CD4-positive, alpha-beta T cell treated with Interleukin-4 for 1 hour (primary cell): Measurements from ENCODE around the gene PLAU.
"Not testable (repeated sequence)": the region's sequence is repeated elsewhere in the genome, so short reads cannot be mapped to it uniquely, and the experiment has no call there.

Experiments
- DNase-seq, 2 donors: peaks; one replicate each; pipeline ENCODE4 v3.0.0-alpha.2; 2020 to 2022

The PLAU gene

DNA sequence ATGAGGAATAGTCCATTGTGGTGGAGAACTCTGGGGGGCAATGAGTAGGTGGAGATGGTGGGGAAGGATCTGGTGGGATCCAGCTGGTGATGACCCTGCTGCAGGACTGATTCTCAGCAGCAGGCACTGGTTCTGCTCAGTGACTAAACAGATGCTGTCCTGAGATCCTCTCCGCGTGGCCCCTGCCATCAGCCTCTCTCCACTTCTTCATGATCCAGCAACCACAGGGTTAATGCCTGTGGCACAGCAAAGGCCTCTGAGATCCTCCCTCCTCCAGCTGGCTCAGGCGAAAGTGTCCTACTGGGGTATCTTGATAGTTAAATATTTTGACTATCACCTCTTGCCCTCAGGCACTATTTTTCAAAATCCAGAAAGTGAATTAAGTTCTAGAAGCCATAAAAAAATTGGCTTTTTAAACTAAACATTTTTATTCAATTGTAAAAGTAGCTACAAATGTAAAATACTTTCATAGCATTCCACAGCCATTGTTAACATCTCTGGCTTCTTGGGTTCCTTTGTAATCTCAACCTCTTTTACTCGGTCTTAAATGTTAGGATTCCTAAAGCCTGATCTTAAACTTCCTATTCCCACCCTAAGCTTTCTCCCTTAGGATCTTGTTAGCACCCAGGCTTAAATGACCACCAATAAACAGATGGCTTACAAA, 13.1 kb downstream of the PLAU start:
- DNase-seq: no peak

DNA sequence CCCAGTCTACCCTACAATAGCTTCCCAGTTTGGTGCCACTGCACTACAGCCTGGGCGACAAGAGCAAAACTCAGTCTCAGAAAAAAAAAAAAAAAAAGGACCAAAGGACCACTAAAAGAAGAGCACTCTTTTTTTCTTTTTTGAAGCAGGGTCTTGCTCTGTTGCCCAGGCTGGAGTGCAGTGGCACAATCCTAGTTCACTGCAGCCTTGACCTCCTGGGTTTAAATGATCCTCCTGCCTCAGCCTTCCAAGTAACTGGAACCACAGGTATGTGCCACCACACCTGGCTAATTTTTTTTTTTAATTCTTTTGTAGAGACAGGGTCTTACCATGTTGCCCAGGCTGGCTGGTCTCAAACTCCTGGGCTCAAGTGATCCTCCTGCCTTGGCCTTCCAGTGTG, 14.0 kb downstream of the PLAU start:
- DNase-seq: no peak

DNA sequence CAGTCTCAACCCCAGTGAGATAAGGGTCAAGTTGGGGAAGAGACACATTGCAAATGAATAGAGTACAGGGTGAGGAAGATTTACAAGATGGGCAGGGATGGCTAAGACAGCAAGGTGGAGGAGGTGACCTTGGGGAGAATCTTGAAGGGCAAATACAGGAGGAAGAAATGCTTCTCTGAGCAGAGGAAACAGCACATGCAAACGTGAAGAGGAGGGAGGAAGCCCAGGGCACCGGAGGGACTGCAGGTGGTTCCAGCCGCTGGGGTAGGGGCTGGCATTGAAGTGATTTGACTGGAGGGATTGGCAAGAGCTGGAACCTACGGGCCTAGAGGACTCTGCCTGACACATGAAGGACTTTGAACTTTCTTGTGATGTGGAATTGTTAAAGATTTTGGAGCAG, 14.6 kb downstream of the PLAU start:
- no peak for DNase-seq

DNA sequence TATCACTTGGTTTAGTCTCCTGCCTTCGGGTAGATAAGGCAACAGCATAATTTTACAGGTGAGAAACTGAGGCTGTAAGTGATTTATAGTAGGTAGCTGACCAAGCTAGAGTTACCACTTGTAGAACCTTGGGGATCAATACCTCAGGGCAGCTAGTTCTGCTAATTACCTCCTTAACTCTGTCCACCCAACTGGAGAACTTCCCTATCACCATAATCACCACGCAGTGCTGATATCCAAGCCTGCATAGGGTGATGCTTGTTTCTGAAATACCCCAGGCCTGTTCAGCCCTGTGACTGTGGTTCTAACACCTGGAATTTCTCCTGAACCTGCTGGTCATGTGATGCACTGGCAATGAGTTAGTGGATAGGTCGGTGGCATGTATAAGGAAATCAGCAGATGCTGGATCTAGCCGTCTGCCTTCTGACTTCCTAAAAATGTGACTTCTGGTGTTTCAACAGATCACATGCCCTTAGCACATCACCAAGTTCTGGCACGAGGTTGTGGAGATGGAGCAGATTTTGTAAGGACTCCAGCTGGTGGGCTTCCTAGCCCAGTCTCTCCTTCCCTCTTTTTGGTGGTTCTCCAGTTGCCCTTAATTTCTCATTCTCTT, 15.3 kb downstream of the PLAU start:
- peak in 1 of 2 donors; percentile 38 for DNase-seq

DNA sequence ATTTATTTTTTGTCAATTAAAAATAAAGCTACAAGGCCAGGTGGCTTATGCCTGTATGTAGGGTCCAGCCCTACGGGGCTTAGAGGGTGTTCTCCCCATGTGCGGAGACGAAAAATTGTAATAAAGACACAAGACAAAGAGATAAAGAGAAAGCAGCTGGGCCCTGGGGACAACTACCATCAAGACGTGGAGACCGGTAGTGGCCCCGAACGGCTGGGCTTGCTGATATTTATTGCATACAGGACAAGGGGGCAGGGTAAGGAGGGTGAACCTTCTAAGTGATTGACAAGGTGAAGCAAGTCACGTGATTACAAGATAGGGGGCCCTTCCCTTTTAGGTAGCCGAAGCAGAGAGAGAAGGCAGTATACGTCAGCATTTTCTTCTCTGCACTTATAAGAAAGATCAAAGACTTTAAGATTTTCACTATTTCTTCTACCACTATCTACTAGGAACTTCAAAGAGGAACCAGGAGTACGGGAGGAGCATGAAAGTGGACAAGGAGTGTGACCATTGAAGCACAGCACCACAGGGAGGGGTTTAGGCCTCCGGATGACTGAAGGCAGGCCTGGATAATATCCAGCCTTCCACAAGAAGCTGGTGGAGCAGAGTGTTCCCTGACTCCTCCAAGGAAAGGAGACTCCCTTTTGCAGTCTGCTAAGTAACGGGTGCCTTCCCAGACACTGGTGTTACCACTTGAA, 19.8 kb downstream of the PLAU start:
- not testable (repeated sequence) for DNase-seq

DNA sequence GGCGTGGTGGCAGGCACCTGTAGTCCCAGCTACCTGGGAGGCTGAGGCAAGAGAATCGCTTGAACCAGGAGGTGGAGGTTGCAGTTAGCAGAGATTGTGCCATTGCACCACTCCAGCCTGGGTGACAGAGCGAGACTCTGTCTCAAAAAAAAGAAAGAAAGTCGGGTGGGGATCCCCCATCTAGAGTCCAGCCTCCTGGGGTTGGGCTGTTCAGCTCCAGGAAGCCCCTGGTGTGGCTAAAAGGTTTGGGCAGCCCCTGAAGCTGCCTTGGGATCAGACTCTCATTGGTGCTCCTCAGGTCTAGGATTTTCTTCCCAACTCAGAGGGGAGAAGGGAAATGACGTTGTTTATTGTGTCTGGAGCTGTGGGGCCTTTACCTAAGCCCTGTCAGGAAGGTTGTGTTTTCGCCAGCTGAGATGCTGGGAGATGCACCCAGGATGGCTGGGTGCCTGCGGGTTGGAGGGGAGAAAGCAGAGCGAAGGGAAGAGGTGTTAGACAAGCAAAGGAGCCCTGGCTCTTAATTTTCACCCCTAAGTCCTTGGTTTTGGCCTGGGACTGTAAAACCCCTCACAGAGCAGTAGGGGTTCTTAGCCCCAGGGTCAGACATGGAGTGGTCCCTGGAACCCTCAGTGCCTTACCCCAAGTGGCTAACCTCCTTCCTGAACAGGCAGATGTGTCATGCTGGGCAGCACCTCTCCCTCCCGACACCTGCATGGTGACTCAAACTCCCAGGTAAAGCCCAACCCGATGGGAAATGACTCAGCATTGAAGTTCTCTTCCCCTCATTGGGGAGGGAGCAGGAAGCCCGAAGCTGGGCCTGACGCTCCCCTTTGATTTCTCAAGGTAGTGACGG, 21.1 kb downstream of the PLAU start:
- peak; percentile 49 to 57 for DNase-seq

DNA sequence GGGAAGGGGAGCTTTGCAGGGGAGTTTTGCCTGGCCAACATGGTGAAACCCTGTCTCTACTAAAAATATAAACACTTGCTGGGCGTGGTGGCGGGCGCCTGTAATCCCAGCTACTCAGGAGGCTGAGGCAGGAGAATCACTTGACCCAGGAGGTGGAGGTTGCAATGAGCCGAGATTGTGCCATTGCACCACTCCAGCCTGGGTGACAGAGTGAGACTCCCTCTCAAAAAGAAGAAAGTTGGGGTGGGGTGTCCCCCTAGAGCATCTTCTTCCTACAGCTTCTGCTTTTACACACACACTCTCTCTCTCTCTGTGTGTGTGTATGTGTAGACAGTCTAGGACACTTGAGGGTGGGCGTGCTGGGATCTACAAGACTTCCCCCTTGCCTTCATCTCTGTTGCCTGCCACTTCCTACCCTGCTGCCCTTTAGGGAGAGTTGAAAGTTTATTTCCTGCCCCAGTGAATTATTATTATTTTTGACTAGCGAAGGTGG, 21.7 kb downstream of the PLAU start:
- no peak for DNase-seq

DNA sequence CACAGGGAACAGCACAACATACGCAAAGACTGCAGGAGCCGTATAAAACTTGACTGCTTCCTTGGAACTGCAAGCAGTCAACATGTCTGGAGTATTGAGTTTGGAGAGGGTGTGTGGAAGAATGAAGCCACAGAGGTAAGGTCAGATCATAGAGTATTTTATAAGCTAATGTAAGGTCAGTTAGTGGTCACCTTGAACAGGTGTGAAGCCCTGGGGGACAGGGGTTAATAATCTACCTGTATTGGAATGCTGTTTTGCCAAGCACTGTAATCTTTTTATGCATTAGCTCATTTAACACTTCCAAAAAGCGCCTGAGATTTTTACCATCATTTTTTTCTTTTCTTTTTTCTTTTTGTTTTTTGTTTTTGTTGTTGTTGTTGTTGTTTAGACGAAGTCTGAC, 23.1 kb downstream of the PLAU start:
- DNase-seq: no peak

DNA sequence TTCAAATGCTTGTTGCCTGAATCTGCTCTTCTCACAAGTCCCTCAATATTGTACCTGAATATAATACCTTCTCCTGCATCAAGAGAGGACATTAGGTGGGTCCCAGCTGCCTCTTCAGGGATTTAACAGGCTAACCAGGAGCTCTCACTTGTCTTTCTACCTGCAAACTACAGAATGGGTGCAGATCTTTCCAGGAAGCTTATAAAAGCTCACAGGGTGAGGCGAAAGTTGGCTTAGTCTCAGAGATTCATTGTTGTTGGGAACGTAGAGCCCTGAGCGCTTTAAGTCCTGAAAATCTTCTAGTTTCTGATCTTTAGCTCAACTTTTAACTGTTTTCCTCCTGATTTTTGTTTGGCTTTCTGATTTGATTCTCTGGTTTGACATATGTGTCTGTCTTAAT, 25.0 kb downstream of the PLAU start:
- no peak for DNase-seq

DNA sequence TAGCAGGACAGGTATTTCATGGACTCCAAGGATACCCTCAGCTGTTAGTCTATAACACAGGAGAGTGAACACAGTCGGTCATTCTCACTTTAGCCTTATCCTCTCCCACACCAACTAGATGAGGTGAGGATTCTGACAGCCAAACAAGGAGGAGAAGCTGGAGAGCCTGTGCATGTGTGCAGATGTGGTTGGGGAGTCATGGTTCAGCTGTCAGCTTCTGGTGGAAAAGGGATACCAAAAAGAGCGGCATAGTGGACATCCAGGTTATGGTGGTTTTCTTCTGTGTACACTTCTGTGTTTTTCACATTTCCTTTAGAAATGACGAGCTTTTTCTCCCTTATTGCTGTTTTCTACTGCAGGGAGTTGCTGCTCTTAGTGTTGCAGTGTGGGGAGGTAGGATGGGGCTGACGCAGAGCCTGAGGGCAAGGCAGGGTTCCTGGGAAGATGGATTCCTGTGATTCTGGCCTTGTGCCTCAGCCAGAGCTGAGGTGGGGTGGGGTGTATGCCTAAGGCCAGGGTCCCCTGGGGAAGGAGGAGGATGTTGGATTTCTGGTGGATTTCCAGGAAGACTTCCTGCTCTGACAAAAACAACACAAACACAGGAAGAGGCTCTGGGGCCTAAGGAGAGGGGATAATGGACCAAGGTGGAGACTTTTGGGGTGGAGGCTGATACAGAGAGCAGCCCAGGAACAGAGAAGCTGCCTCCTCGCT, 26.6 kb downstream of the PLAU start:
- DNase-seq: no peak

DNA sequence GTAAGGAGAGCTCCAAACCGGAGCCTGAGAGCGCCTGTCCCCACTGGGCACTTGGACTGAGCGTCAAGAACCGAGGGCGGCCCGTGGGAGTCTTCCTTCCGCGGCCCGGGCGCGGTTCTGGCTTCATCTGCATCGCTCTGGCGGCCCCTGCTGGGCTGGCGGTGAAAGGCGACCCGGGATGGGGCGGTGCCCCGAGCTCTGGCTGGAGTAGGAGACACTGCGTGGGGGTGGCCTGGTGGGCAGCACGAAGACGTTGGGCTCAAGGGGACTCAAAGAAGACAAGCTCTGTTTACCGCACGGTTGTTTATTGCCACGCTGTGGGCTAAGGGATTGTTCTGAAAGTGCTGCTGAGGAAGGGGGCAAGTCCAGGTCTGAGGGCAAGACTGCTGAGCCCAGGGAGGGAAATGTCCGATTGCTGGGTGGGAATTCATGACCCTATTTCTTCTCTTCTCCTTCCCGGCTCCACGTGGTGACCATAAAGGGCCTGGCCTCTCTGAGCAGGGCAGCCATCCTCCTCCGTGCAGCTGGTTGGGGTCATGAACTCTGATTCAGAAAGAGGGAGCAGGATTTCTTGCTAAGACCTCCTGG, 29.8 kb downstream of the PLAU start:
- DNase-seq: peak; percentile 83 to 85

DNA sequence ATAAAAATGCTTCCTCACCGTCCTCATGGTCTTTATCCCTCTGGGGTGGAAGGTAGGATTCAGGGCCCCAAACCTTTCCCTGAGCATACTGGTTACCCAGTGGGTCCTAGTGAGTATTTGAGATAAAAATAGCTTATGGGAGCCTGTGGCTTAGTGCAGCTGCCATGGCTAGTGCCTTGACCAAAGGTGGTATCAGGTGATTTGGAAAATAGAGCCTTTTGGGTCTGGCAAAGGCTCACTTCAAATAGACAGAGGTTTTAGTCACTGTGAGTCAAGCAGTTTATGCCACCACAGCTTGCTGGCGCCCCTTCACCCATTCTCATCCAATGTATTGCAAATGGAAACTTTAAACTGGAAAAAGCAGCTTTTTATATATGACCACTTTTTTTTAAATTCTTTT, 30.4 kb downstream of the PLAU start:
- no peak for DNase-seq

DNA sequence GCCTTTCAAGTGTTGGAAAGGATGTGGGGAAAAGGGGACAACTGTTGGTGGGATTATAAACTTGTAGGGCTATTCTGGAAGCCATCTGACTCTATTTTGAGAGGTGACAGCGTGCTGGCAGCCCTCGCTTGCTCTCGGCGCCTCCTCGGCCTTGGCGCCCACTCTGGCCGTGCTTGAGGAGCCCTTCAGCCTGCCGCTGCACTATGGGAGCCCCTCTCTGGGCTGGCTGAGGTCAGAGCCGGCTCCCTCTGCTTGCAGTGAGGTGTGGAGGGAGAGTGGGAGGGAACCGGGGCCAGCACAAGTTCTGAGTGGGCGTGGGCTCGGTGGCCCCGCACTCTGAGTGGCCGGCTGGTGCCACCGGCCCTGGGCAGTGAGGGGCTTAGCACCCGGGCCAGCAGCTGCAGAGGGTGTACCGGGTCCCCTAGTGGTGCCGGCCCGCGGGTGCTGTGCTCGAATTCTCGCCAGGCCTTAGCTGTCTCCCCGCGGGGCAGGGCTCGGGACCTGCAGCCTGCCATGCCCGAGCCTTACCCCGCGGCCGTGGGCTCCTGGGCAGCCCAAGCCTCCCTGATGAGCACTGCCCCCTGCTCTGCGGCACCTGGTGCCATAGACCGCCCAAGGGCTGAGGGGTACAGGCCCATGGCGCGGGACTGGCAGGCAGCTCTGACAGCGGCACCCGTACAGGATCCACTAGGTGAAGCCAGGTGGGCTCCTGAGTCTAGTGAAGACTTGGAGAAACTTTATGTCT, 33.6 kb downstream of the PLAU start:
- DNase-seq: no peak

DNA sequence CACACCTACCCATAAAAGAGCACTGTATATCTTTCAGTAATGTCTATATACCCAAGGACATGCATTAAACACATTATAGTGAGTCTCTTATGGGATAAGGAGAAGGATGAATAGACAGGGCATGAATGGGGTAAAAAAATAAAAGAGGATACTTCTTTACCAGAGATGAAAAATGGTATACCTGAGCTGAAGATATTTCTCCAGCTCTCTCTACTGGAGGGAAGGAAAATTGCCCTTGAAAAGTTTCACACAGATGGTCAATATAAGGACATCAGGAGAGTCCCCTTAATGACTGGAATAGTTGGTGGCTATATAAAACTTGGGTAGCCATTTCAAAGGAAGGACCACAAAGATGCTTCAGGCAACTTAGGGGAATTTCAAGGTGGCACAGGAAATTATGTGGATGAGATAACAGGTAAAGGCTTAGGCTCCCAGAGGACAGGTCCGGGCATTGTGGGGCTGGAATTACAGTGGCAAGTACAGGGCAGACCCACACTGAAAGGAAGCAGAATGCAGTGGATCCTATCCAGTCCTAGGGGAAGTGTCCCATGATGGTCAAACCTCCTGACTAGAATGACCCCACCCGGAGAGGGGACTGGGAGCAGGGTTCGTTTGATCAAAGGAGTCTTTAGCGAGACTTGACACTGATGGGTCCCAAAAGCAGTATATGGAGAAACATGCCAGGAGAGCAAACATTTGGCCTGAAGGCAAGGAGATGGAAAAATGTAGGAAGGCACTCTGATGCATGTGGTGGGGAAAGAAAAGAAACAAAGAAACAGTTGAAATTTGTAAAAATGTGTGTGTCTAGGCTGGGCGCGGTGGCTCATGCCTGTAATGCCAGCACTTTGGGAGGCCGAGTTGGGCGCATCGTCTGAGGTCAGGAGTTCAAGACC, 35.6 kb downstream of the PLAU start:
- DNase-seq: no peak

DNA sequence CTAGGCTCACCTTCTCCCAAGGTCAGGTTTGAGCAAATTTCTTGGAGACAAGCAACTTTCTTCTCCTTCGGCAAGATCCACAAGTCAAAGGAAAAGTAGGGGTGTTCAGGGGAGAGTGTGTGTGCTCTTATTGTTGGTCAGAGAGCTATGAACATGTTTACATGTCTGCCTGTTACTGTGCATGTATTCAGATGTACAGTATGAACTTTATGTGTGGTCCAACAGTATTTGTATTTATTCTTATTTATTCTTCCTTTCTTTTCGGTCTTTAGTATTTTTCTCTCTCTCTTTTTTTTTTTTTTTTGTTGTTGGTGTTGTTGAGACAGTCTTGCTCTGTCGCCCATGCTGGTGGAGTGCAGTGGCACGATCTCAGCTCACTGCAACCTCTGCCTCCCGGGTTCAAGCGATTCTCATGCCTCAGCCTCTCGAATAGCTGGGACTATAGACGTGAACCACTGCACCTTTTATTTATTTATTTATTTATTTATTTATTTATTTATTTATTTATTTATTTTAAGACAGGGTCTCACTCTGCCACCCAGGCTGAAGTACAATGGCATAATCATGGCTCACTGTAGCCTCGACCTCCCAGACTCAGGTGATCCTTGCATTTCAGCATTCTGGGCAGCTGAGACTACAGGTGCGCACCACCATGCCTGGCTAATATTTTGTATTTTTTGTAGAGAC, 38.2 kb downstream of the PLAU start:
- no peak for DNase-seq

DNA sequence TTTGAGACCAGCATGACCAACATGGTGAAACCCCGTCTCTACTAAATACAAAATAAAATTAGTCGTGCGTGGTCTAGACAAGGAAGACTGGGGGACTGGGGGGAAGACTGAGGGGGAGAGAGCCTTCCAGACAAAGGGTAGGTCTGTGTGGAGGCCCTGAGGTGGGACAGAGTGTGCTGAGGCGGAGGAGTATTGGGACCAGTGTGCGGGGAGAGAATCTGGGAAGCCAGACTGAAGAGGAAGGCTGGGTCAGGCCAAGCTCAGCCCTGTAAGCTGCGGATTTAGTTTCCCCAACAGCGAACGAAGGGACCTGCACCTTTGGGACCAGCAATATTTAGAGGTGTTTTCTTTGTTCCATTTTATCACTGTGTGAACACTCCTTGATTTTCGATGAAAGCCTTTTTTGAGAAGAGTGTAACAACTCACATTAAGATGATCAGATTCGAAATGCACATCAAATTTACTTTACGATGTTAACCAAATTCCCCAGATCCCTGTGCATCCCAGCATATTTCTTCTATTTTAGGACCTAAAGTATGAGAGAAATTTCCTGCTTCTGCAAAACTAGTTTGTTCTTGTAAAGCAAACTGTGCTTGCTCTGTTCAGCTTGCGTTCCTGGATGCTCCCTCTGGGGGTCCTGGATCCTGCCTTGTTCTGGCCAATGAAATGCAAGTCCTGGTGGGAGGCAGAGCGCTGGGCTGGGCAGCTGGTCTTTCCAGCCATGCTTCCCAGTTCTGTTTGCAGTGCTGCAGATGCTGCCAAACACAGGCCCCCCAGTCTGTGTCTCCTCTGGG, 39.4 kb downstream of the PLAU start:
- DNase-seq: no peak

DNA sequence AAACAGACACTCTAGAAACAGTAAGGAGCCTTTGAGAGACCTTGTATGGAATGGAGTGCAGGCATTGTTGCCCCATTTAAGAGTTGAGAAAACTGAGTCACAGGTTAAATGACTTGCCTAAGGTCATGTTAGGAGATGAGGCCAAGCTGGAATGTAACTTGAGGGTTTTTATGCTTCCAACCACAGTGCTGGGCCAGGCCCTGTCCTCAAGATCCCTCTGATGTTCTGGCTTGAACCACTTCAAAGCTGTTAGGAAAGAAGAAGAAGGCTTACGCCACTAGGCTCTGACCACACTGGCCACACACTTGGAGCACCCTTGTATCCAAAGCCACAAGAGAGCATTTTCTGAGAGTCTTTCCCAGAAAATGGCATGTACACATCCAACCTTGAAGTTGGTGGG, 42.7 kb downstream of the PLAU start:
- DNase-seq: no peak

DNA sequence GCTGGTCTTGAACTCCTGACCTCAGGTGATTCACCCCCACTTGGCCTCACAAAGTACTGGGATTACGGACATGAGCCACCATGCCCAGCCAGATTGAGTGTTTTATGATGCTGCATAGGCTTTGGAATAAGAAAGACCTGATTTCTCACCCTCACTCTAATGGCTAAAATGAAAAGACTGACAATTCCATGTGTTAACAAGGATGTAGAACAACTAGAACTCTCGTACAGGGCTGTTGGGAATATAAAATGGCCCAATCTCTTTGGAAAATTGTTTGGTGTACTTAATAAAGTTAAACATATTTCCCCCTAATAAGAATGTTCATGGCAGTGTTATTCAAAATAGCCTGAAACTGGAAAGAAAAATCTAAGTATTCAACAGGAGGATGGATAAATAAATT, 43.8 kb downstream of the PLAU start:
- no peak for DNase-seq

DNA sequence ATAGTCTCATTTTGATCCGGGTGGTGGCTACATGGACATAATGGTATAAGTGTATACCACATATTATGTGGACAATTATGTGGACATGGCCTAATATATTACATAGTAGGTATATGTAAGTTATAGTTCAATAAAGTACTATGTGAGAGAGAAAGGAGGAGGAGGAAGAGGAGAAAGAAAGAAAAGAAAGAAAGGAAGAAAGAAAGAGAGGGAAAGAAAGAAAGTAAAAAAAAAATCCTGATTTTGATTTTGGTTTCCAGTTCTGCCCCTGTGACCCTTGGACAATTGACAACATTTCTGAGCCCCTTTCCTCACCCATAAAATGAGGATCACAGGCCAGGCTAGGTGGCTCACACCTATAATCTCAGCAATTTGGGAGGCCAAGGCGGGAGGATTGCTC, 44.8 kb downstream of the PLAU start:
- DNase-seq: no peak
